Activated CD4-positive, CD25-positive, alpha-beta regulatory T cell treated with anti-CD3 and anti-CD28 coated beads, Interleukin-2, amount 50 U/mL, for 24 hours (primary cell): Measurements from ENCODE around the gene CD55.

Experiments
- ATAC-seq, 2 donors: fragments of 150-1000 bp; cut with Tn5 transposase; one replicate each; pipeline ENCODE4 v1.10.0; 2021; ENCODE audit warnings: mild to moderate bottlenecking in 1 of 2, moderate library complexity in 1 of 2

CD55 gene

DNA sequence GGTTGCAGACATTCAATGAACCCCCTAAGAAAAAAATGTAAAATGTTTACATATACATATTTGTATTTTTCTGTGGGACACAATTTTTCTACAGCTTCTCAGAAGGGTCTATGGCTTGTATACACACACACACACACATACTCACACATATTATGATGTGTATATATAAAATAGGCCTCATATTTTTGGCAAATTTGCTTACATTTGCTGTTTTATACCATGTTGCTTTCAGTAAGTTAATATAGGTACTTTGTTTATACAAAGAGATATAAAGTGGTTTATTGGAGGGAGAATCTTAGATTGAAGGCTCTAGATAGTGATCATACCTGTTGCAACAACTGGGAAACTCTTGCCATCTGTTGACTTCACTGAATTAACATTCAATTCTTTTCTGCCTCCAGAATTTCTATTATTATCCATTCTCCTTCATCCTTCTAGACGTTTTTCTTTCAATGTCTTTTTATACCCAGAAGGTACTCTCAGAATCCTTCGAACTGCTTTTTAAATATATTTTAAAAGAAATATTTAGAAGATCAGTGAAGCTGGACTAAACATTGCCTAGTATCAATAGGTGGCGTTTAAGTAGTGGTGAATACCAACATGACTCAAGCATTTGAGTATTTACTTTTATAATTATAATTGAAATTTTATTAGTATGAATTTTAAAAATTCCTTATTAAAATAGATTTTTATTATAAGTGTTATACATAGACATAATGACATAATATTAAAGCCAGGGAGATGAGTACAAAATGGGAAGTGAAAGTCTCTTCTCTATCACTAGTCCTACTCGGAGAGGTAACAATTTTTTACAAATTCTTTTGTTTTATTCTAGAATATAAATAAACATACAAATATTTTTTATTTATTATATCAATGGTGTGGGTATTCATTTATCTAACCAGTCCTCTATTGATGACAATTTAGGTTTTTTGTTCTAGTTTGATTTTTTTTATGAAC is 10.2 kb downstream of the CD55 start:
- ATAC-seq: no peak

DNA sequence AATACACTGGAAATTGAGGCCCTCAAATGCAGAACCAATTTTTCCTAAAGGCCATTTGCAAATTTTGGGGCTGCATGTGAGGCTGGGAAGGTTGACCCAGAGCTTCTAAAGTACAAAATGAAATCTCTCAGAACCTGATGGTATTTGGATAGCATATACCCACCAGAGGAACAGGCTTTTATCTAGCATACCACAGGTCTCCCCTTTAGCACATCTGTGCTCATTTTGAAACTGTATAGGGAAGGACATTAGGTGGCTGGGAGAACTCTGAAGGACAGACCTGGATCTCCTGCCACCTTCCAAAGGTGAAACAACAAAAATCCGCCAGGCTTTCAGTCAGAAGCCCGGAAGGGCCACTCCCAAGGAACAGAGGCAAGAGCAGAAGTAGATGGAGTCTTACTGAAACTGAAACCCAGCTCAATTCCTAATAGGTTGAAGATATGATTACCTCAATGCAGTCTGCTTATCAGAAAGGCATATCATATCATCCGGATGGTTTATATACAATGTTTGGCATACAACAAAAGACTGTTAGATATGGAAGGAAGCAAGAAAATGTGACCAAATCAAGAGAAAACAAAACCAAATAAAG is 11.6 kb downstream of the CD55 start:
- no peak for ATAC-seq

GRCh38 chr1:207333620-207334019 is 12.1 kb downstream of the CD55 start:
- no peak for ATAC-seq

DNA sequence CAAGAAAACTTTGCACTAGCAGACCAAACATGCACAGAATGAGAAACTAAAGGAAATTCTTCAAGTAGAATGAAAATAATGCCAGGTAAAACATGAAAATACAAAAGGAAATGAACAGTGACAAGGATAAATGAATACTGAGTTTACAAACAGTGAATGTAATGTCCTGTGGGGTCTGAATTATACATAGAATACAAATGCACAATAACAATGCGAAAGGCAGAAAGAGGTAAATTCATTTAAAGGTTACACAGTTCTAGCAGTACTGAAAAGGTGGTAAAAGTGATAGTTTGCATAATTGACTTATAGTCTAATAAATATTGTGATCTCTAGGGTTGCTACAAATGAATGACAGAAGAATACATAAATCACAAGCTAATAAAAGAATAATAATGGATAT is 12.9 kb downstream of the CD55 start:
- ATAC-seq: no peak

- ATAC-seq: no peak
Observed at GRCh38 chr1:207335138-207335537, 13.7 kb downstream of the CD55 start.

DNA sequence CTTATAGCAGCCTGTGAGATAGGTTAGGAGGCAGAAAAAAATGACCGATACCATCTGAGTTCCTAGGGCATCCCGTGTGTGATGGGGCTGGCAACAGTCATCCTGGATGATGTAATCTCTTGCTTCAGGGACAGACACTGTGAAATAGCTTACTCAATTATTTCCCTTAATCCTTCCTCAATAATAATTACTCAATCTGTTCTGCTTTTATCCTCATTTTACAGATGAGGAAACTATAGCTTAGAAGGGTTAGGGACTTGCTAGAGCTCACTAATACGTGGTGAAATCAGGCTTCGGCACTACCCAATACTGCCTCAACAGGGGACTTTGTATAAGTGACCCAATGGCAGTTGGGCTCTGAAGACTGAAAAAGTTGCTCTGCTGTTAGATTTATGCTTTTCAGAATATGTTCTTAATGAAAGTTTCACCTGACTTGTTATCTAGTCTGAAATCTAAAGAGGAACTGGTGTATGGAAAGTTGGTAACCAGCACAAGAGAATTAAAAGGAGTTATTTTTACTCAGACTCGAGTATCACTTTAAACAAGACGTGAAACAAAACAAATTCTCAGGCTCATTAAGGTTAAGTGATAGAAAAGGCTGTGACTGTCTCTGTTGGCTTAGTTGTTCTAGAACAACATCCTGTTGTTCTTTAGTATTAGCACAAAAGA is 14.4 kb downstream of the CD55 start:
- ATAC-seq: peak; percentile 34 to 40

- ATAC-seq: peak; percentile 72 to 77
Observed at GRCh38 chr1:207336559-207337467, 15.3 kb downstream of the CD55 start.

GRCh38 chr1:207342332-207342731 is 20.9 kb downstream of the CD55 start:
- ATAC-seq: no peak

DNA sequence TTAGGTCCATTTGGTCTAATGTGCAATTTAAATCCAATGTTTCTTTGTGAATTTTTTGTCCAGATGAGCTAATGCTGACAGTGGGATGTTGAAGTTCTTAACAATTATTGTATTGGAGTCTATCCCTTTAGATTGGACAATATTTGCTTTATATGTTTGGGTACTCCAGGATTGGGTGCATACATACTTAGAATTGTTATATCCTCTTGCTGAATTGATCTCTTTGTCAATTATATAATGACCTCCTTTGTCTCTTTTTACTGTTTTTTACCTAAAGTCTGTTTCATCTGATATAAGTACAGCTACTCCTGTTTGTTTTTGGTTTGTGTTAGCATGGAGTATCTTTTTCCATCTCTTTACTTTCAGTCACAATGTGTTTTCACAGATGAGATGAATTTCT is 22.2 kb downstream of the CD55 start:
- no peak for ATAC-seq

DNA sequence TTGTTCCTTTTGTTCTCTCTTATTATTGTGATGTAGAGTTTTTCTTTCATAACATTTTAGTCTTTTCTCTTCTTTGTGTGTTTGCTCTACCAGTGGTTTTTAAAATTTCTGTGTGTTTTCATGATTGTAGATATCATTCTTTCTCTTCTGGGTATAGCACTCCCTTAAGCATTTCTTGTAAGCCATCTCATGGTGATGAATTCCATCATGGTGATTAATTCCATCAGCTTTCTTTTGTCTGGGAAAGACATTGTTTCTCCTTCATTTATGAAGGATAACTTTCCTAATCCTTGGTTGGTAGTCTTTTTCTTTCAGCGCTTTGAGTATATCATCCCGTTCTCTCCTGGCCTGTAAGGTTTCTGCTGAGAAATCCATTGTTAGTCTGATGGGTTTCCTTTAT is 22.7 kb downstream of the CD55 start:
- ATAC-seq: no peak

DNA sequence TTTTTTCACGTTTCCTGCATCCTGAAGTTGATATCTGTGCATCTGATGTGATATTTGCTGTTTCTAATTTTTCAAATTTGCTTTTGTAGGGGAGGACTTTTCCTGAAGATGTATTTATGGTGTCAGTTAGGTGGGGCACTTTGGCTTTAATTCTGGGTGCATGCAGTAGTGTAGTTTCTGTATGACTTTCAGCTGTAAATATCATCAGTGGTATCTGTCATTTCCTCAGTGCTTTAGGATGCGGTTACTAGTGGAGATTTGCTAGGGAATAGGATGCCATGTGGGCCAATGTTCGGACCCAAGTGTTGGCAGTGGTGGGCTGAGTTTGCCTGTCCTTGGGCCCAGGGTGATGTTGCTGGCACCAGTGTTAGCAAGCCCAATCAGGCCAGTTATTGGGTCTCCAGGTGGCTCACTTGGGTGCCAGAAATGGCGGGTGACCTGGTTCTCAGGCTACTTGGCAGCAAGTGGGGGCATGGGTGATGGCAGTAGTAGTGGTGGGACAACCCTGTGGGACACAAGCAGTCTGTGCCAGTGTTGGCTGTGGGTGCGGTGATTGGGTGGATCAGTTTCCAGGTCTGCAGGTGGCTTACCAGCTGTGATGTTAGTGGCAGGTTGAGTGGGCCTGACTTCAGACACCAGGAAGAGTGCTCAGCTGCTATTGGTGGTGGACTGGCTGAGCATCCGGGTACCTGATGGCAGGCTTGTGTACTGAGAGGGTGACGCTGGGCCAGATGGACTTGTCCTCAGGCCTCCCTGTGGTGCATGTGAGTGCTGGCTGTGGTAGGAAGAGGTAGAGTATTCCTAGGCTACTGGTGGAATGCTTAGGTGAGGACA is 24.4 kb downstream of the CD55 start:
- no peak for ATAC-seq

GRCh38 chr1:207346513-207346912 is 25.0 kb downstream of the CD55 start:
- ATAC-seq: no peak

GRCh38 chr1:207349979-207350378 is 28.5 kb downstream of the CD55 start:
- no peak for ATAC-seq

DNA sequence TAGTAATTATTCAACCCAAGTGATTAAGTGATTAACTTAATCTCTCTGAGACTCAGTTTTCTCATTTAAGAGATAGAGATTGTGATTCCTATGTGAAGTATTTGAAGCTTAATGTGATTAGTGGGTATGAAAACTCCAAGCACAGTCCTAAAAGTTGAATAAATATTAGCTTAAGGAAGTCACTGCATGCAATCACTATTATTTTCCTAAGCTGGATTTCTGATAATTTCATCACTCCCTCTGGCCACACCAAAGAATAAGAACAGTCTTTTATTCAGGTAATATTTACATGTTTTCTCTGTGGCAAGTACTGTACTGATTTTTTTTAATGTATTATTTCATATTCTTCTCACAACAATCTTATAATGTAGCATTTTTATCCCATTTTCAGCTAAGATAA is 31.1 kb downstream of the CD55 start:
- no peak for ATAC-seq

DNA sequence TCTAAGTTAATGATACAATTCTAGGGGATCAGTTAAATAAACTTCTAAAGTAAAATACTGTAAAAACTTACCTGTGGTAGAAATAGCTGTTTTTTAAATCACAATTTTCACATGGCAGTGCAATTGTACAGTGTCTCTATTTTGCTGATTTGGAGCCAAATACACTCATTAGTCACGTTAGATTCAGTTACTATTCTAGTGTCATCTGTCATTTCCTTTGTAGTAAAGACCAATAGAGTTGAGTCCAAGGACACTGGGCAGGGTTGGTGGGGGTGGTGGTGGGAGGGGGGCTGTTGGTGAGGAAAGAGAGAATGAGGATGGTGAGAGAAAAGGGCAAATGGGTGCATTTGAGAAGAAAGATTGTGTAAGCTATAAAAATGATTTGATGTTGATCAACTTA is 33.6 kb downstream of the CD55 start:
- no peak for ATAC-seq

- ATAC-seq: no peak
Observed at GRCh38 chr1:207355513-207356295, 34.2 kb downstream of the CD55 start.

DNA sequence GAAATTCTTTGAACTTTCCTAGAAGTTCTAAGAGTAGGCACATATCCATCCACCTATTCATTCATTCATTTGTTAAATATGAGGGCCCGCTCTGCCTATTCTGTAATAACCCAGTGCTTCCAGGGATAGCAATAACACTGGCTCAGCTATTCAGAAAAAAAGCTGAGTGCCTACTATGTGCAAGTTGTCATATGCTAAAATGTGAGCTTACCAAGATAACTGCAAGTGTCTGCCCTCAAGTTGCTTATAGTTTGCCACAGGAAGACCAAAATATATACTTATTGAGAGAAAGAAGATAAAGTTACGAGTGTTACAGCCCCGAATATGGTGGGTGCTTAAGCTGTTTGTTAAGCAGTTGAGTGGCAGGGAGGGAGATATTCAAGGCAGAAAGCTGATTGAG is 39.6 kb downstream of the CD55 start:
- ATAC-seq: no peak

DNA sequence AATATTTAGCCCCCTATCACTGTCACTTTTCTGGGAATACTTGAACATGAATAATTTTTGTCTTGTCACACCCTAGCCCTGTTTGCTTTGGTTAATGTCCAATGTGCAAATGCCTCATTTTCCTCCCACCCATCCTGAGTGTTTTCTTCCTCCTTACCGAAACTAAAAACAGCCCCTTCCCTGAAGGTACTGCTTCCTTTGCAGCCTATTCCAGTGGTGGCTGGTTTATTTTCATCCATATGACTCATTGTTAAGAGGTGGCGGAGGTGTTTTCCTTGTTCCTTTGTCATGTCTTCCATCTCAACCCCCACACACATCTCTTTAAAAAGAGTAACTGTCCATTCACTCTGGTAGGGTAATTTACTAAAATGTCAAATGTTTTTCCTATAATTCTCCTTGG is 40.4 kb downstream of the CD55 start:
- no peak for ATAC-seq

DNA sequence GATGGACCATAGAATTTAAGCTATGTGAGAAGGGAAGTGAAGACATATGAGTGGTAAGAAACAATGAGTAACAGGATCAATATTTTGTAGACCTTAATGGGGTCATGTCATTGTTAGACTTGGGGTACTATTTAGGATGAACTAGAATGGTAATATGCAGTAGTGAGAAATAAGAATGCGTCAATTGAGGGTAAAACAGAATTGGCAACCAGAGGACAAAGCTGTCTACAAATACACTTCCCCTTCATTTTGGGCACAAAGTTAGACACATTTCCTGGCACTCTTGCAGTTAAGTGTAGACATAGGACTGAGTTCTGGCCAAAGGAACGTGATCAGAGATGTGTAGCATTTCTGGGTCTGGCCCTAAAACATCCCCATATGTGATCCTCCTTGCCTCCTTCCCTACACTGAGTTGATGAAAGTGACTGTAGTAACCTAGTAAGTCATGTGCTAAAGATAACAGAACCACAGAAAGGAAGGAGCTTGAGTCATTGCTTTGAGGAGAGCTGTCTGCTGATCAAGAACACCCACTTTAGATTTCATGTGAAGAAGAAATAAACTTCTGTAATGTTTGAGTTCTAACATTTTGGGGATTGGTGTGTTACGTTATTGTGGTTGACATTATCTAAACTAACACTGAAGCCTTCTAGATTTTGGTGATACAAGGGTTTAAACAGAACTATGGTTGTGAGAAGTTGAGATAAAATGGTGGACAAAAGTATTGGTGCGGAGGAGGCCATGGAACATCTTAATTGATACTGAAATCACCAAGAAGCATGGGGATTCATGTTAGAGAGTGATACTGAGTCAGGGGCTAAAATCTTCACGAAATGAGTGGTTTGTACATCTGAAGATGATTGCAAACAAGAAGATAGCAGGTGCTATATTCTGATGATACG is 41.7 kb downstream of the CD55 start:
- ATAC-seq: peak; percentile 89 to 90

GRCh38 chr1:207363871-207364270 is 42.4 kb downstream of the CD55 start:
- ATAC-seq: no peak
